WTC11 (cell line): ENCODE measurements around the gene TP53I13. TPM values are rescaled to one million over a fixed set of nuclear protein-coding genes. Genes with fewer than 3 reads are reported as not detected.

ENCODE experiments used
- ATAC-seq: fragments of 200-7000 bp; cut with Tn5 transposase; 2 replicates; pipeline ENCODE4 v1.10.0; 2021; ENCODE audit warnings: mild to moderate bottlenecking, moderate library complexity
- CTCF ChIA-PET: fragments of 300-600 bp; sonication (Branson Sonifier 250); formaldehyde crosslinking; loops from one replicate; lab custom pipeline; 2021; ENCODE audit warnings: antibody characterized with exemption; lab: Charles Lee
- POLR2A ChIA-PET: fragments of 350-600 bp; sonication (Branson Sonifier 250); formaldehyde crosslinking; loops from one replicate; lab custom pipeline; 2021; ENCODE audit warnings: antibody characterized with exemption; lab: Charles Lee
- DNase-seq: peaks from one replicate; pipeline ENCODE4 v3.0.0; 2021; ENCODE audit warnings: low spot score
- H3K27ac Mint-ChIP-seq: 2 replicates; pipeline ENCODE4 v1.8.0; 2021; ENCODE audit warnings: mixed read lengths
- H3K27me3 Mint-ChIP-seq: 2 replicates; pipeline ENCODE4 v1.8.0; 2021; ENCODE audit warnings: low read depth, mild to moderate bottlenecking, moderate library complexity, mixed read lengths
- H3K36me3 Mint-ChIP-seq: 2 replicates; pipeline ENCODE4 v1.8.0; 2021; ENCODE audit warnings: mixed read lengths
- H3K4me1 Mint-ChIP-seq: 2 replicates; pipeline ENCODE4 v1.8.0; 2022; ENCODE audit warnings: mixed read lengths
- H3K4me3 Mint-ChIP-seq: 2 replicates; pipeline ENCODE4 v1.8.0; 2021; ENCODE audit warnings: mild to moderate bottlenecking, moderate library complexity, mixed read lengths
- H3K9me3 Mint-ChIP-seq: 2 replicates; pipeline ENCODE4 v1.8.0; 2021; ENCODE audit warnings: mixed read lengths
- ATF1 ChIP-seq: sonication (generic); formaldehyde crosslinking; IDR thresholded peaks from 2 replicates; pipeline ENCODE4 v1.8.1; 2023; ENCODE audit warnings: mild to moderate bottlenecking, moderate library complexity, missing genetic modification reagents
- EMX1 ChIP-seq: fragments of 250-450 bp; sonication (Bioruptor Pico); IDR thresholded peaks from 2 replicates; pipeline ENCODE4 v1.8.0; 2021; ENCODE audit warnings: mild to moderate bottlenecking
- GABPB1 ChIP-seq: sonication (generic); formaldehyde crosslinking; IDR thresholded peaks from 2 replicates; pipeline ENCODE4 v1.8.1; 2023; ENCODE audit warnings: mild to moderate bottlenecking, missing genetic modification reagents
- JAZF1 ChIP-seq: fragments of 250-450 bp; sonication (Bioruptor Pico); IDR thresholded peaks from 2 replicates; pipeline ENCODE4 v1.9.0; 2021; ENCODE audit warnings: moderate library complexity, mild to moderate bottlenecking, inconsistent platforms
- KAT7 ChIP-seq: sonication (generic); formaldehyde crosslinking; IDR thresholded peaks from 2 replicates; pipeline ENCODE4 v1.8.1; 2023; ENCODE audit warnings: missing genetic modification reagents, mild to moderate bottlenecking, borderline replicate concordance
- RELA ChIP-seq: sonication (generic); formaldehyde crosslinking; IDR thresholded peaks from 2 replicates; pipeline ENCODE4 v1.8.1; 2022; ENCODE audit warnings: missing genetic modification reagents, mild to moderate bottlenecking, borderline replicate concordance
- ZNF121 ChIP-seq: sonication (generic); formaldehyde crosslinking; IDR thresholded peaks from 2 replicates; pipeline ENCODE4 v1.8.0; 2023; ENCODE audit warnings: missing genetic modification reagents
- ZNF138 ChIP-seq: sonication (generic); formaldehyde crosslinking; conservative IDR thresholded peaks from 2 replicates; pipeline ENCODE4 v1.8.1; 2022; ENCODE audit warnings: mild to moderate bottlenecking, moderate library complexity, missing genetic modification reagents
- ZNF232 ChIP-seq: sonication (generic); formaldehyde crosslinking; IDR thresholded peaks from 2 replicates; pipeline ENCODE4 v1.8.0; 2022; ENCODE audit warnings: mild to moderate bottlenecking, missing genetic modification reagents
- total RNA-seq: library from RNA; stranded (reverse); gene quantifications from 3 replicates; pipeline ENCODE4 v1.2.3, GENCODE V29; 2021
- TF ChIP-seq, protein P1 (sequence below): sonication (generic); formaldehyde crosslinking; conservative IDR thresholded peaks from 2 replicates; pipeline ENCODE4 v1.8.1; 2022; ENCODE audit warnings: mild to moderate bottlenecking, missing genetic modification reagents
- TF ChIP-seq, protein P2 (sequence below): sonication (generic); formaldehyde crosslinking; IDR thresholded peaks from 2 replicates; pipeline ENCODE4 v1.8.1; 2022; ENCODE audit warnings: low read depth, mild to moderate bottlenecking, moderate library complexity, missing genetic modification reagents, borderline replicate concordance
- TF ChIP-seq, protein P3 (sequence below): sonication (generic); formaldehyde crosslinking; conservative IDR thresholded peaks from 2 replicates; pipeline ENCODE4 v1.8.1; 2023; ENCODE audit warnings: mild to moderate bottlenecking, low read depth, missing genetic modification reagents, moderate library complexity
- TF ChIP-seq, protein P4 (sequence below): sonication (generic); formaldehyde crosslinking; IDR thresholded peaks from 2 replicates; pipeline ENCODE4 v1.8.0; 2022; ENCODE audit warnings: mild to moderate bottlenecking, missing genetic modification reagents
- TF ChIP-seq, protein P5 (sequence below): sonication (generic); formaldehyde crosslinking; IDR thresholded peaks from 2 replicates; pipeline ENCODE4 v1.8.0; 2023; ENCODE audit warnings: missing genetic modification reagents, mild to moderate bottlenecking, borderline replicate concordance
- TF ChIP-seq, protein P6 (sequence below): sonication (generic); formaldehyde crosslinking; IDR thresholded peaks from 2 replicates; pipeline ENCODE4 v1.8.0; 2023; ENCODE audit warnings: mild to moderate bottlenecking, missing genetic modification reagents

The TP53I13 gene
- total RNA-seq, 1 experiment from 2014 or later = 41.9 TPM

DNA sequence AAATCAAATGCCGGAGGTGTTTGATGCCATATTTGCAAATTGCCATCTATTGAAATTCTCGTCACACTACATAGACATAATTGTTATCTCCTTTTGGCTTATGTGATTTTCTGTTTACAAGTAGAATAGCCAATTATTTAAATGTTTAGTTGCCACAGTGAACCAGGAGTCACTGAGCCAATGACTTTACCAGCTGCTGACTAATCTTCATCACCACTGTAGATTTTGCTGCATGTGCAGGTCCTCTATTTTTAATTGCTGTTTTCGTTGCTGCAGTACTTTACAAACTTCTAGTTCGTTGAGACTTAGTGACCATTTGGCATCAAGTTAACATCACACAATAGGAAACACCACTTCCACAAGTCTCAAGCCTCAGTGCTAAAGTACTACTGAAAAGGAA lies 24.4 kb upstream of the TP53I13 start (continued):
- TF ChIP-seq, protein P1, sequence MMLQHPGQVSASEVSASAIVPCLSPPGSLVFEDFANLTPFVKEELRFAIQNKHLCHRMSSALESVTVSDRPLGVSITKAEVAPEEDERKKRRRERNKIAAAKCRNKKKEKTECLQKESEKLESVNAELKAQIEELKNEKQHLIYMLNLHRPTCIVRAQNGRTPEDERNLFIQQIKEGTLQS (CRISPR knock-in tag) = no peak

DNA sequence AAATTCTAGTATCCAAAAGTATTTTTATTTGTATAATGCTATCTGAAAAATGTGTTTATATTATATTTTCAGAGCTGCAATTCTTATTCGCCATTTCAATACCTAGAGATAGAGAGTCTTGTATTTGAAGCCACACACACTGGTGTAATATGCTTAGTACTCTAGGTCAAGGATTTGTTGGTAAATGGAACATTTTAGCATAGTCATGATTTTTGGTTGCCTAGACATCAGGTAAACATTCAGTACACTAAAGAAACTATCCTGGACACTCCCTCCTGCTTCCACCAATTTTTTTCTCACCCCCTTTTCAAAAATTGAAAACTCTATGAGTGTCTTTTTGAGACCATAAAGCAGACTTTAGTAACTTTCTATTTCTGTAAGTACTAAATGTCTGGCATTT lies 22.4 kb upstream of the TP53I13 start:
- ChIA-PET POLR2A (no interaction called here), CTCF (interaction anchor here (0.6 kb wide), 1 partner anchor 155 kb away, joined by 3 read pairs; no protein-coding TSS in a partner anchor)
- no peak overlapping the region for H3K4me3 Mint-ChIP-seq
- ATAC-seq (no peak), DNase-seq (no peak)
- peaks cover 17% of the 10 kb centered on the region for H3K36me3 Mint-ChIP-seq
- no peak overlapping the region for H3K27ac Mint-ChIP-seq
- no peaks in the 10 kb centered on the region for H3K9me3 Mint-ChIP-seq
- H3K27me3 Mint-ChIP-seq = no peaks in the 10 kb centered on the region
- TF ChIP-seq JAZF1 (CRISPR knock-in tag) (no peak), ZNF232 (CRISPR knock-in tag) (no peak), RELA (no peak), EMX1 (no peak), GABPB1 (CRISPR knock-in tag) (no peak)
- TF ChIP-seq, protein P2, sequence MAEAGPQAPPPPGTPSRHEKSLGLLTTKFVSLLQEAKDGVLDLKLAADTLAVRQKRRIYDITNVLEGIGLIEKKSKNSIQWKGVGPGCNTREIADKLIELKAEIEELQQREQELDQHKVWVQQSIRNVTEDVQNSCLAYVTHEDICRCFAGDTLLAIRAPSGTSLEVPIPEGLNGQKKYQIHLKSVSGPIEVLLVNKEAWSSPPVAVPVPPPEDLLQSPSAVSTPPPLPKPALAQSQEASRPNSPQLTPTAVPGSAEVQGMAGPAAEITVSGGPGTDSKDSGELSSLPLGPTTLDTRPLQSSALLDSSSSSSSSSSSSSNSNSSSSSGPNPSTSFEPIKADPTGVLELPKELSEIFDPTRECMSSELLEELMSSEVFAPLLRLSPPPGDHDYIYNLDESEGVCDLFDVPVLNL (CRISPR knock-in tag) = no peak
- peaks cover 18% of the 10 kb centered on the region for H3K4me1 Mint-ChIP-seq

DNA sequence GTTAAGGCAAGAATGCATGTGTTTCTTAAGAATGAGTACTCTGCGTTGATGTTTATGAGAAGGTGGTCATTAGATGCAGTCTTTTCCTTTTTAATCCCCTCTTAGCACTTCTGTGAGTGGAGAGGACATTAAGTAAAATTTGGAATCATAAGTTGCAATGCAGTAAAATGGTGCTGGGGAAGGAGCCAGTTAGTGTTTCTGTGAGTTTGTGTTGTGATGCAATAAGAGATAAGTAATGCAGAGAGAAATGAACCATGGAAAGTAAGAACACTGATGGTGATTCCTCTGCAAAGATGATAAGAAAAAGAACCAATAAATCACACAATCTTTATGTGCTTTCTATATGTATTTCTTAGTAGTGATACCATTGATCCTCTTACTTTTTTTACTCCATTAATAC lies 21.7 kb upstream of the TP53I13 start:
- DNase-seq (no peak), ATAC-seq (no peak)
- Mint-ChIP-seq H3K27ac (peak overlapping the region; percentile 32; the same call in 1 of the 2 replicates), H3K9me3 (no peaks in the 10 kb centered on the region; the same call in 1 of the 2 replicates), H3K4me1 (peaks cover 18% of the 10 kb centered on the region), H3K4me3 (no peak overlapping the region), H3K36me3 (peaks cover 17% of the 10 kb centered on the region), H3K27me3 (no peaks in the 10 kb centered on the region)
- ChIA-PET POLR2A (no interaction called here), CTCF (no interaction called here)
- TF ChIP-seq, protein P3, sequence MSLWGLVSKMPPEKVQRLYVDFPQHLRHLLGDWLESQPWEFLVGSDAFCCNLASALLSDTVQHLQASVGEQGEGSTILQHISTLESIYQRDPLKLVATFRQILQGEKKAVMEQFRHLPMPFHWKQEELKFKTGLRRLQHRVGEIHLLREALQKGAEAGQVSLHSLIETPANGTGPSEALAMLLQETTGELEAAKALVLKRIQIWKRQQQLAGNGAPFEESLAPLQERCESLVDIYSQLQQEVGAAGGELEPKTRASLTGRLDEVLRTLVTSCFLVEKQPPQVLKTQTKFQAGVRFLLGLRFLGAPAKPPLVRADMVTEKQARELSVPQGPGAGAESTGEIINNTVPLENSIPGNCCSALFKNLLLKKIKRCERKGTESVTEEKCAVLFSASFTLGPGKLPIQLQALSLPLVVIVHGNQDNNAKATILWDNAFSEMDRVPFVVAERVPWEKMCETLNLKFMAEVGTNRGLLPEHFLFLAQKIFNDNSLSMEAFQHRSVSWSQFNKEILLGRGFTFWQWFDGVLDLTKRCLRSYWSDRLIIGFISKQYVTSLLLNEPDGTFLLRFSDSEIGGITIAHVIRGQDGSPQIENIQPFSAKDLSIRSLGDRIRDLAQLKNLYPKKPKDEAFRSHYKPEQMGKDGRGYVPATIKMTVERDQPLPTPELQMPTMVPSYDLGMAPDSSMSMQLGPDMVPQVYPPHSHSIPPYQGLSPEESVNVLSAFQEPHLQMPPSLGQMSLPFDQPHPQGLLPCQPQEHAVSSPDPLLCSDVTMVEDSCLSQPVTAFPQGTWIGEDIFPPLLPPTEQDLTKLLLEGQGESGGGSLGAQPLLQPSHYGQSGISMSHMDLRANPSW (CRISPR knock-in tag) = no peak

DNA sequence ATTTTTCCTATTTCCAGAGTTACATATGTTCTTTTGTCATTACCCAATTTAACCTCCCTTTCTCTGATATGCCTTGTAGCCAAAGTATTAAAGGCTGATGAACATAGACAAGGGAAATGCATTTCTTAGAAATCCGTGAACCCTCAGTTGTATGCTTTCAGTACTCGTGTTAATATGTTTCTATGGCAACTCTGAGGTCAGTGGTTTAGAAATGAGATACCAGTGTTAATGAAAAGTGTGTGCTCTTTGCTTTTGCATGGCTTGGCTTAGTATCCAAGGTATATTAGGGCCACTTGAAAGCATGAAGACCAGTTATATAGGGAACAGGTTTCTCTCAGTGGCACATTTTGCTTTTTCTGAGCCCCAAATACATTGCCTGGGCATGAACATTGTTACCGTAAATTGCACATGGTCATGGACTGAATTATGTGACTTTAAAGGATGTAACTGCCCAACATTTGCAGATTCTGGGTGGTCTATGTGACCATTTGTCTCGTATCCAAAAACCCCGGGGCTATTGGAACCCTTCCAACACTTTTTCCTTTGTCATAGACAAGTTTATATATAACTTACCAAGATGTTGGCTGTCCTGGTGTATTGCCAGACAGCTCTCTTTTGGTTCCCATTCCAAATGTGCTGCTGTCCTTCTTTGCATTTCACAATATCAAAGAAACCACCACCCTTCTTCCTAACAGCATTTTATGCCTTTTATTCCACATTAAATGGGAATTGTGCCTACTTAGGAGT lies 19.2 kb upstream of the TP53I13 start:
- CTCF ChIA-PET = no interaction called here
- Mint-ChIP-seq H3K9me3 (no peaks in the 10 kb centered on the region; the same call in 1 of the 2 replicates), H3K36me3 (no peaks in the 10 kb centered on the region), H3K4me3 (no peak overlapping the region), H3K4me1 (peaks cover 18% of the 10 kb centered on the region), H3K27ac (no peak overlapping the region), H3K27me3 (no peaks in the 10 kb centered on the region)
- ATAC-seq = no peak
- POLR2A ChIA-PET = no interaction called here
- no peak for DNase-seq
- TF ChIP-seq KAT7 (CRISPR knock-in tag) = no peak
- no peak for TF ChIP-seq ATF1 (CRISPR knock-in tag)
- TF ChIP-seq ZNF138 (CRISPR knock-in tag) = no peak
- TF ChIP-seq ZNF121 (CRISPR knock-in tag) = no peak
- TF ChIP-seq, protein P4, sequence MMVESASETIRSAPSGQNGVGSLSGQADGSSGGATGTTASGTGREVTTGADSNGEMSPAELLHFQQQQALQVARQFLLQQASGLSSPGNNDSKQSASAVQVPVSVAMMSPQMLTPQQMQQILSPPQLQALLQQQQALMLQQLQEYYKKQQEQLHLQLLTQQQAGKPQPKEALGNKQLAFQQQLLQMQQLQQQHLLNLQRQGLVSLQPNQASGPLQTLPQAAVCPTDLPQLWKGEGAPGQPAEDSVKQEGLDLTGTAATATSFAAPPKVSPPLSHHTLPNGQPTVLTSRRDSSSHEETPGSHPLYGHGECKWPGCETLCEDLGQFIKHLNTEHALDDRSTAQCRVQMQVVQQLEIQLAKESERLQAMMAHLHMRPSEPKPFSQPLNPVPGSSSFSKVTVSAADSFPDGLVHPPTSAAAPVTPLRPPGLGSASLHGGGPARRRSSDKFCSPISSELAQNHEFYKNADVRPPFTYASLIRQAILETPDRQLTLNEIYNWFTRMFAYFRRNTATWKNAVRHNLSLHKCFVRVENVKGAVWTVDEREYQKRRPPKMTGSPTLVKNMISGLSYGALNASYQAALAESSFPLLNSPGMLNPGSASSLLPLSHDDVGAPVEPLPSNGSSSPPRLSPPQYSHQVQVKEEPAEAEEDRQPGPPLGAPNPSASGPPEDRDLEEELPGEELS (CRISPR knock-in tag) = no peak
- TF ChIP-seq, protein P5, sequence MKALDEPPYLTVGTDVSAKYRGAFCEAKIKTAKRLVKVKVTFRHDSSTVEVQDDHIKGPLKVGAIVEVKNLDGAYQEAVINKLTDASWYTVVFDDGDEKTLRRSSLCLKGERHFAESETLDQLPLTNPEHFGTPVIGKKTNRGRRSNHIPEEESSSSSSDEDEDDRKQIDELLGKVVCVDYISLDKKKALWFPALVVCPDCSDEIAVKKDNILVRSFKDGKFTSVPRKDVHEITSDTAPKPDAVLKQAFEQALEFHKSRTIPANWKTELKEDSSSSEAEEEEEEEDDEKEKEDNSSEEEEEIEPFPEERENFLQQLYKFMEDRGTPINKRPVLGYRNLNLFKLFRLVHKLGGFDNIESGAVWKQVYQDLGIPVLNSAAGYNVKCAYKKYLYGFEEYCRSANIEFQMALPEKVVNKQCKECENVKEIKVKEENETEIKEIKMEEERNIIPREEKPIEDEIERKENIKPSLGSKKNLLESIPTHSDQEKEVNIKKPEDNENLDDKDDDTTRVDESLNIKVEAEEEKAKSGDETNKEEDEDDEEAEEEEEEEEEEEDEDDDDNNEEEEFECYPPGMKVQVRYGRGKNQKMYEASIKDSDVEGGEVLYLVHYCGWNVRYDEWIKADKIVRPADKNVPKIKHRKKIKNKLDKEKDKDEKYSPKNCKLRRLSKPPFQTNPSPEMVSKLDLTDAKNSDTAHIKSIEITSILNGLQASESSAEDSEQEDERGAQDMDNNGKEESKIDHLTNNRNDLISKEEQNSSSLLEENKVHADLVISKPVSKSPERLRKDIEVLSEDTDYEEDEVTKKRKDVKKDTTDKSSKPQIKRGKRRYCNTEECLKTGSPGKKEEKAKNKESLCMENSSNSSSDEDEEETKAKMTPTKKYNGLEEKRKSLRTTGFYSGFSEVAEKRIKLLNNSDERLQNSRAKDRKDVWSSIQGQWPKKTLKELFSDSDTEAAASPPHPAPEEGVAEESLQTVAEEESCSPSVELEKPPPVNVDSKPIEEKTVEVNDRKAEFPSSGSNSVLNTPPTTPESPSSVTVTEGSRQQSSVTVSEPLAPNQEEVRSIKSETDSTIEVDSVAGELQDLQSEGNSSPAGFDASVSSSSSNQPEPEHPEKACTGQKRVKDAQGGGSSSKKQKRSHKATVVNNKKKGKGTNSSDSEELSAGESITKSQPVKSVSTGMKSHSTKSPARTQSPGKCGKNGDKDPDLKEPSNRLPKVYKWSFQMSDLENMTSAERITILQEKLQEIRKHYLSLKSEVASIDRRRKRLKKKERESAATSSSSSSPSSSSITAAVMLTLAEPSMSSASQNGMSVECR (CRISPR knock-in tag) = no peak
- TF ChIP-seq, protein P6, sequence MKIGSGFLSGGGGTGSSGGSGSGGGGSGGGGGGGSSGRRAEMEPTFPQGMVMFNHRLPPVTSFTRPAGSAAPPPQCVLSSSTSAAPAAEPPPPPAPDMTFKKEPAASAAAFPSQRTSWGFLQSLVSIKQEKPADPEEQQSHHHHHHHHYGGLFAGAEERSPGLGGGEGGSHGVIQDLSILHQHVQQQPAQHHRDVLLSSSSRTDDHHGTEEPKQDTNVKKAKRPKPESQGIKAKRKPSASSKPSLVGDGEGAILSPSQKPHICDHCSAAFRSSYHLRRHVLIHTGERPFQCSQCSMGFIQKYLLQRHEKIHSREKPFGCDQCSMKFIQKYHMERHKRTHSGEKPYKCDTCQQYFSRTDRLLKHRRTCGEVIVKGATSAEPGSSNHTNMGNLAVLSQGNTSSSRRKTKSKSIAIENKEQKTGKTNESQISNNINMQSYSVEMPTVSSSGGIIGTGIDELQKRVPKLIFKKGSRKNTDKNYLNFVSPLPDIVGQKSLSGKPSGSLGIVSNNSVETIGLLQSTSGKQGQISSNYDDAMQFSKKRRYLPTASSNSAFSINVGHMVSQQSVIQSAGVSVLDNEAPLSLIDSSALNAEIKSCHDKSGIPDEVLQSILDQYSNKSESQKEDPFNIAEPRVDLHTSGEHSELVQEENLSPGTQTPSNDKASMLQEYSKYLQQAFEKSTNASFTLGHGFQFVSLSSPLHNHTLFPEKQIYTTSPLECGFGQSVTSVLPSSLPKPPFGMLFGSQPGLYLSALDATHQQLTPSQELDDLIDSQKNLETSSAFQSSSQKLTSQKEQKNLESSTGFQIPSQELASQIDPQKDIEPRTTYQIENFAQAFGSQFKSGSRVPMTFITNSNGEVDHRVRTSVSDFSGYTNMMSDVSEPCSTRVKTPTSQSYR = no peak
